HG02943 (cell line): ENCODE results near the gene HLF.

Experiments used
- ATAC-seq: cut with Tn5 transposase; IDR thresholded peaks from one replicate; pipeline ENCODE4 v1.9.1; 2021; ENCODE audit warnings: mild to moderate bottlenecking, low read depth, moderate library complexity; ENCODE audit not compliant: unreplicated experiment

HLF gene

GRCh38 chr17:55304171-55304859 lies 39.6 kb downstream of the HLF start:
- no peak for ATAC-seq

- ATAC-seq: no peak
Observed at GRCh38 chr17:55305321-55306087, 40.7 kb downstream of the HLF start.

- no peak for ATAC-seq
Observed at GRCh38 chr17:55307879-55308278, 43.1 kb downstream of the HLF start.

GRCh38 chr17:55308613-55309391 lies 44.0 kb downstream of the HLF start:
- ATAC-seq: no peak

GRCh38 chr17:55311767-55312375 lies 47.1 kb downstream of the HLF start:
- ATAC-seq: no peak

GRCh38 chr17:55312852-55313251 lies 48.1 kb downstream of the HLF start:
- no peak for ATAC-seq

GRCh38 chr17:55314061-55314783 lies 49.5 kb downstream of the HLF start:
- ATAC-seq: no peak

- no peak for ATAC-seq
Observed at GRCh38 chr17:55314784-55315491, 50.2 kb downstream of the HLF start.

GRCh38 chr17:55316499-55316898 lies 51.7 kb downstream of the HLF start:
- ATAC-seq: no peak

- no peak for ATAC-seq
Observed at GRCh38 chr17:55317284-55317683, 52.5 kb downstream of the HLF start.

GRCh38 chr17:55318081-55318480 lies 53.3 kb downstream of the HLF start:
- no peak for ATAC-seq

GRCh38 chr17:55318715-55319487 lies 54.1 kb downstream of the HLF start:
- ATAC-seq: no peak

GRCh38 chr17:55319933-55320593 lies 55.3 kb downstream of the HLF start:
- ATAC-seq: no peak

GRCh38 chr17:55320594-55321426 lies 56.0 kb downstream of the HLF start:
- no peak for ATAC-seq

GRCh38 chr17:55321427-55322060 lies 56.8 kb downstream of the HLF start:
- no peak for ATAC-seq

- no peak for ATAC-seq
Observed at GRCh38 chr17:55322453-55322985, 57.8 kb downstream of the HLF start.
